Measurements from ENCODE around the gene HLF. TPM values are rescaled to one million over a fixed set of nuclear protein-coding genes. Genes with fewer than 3 reads are reported as not detected.

Gene HLF
- total RNA-seq, 4 donors from 2014 or later: 19.8 to 46.7 (median 29.9) TPM

- TF ChIP-seq POLR2A (IDR thresholded peaks at IDR 0.05) (no peak), CTCF (IDR thresholded peaks at IDR 0.05) (no peak)
- no peak overlapping the region for H3K4me3 ChIP-seq (ENCODE audit: low read depth, poor library complexity, severe bottlenecking)
- intact Hi-C loops (cut with DNase I; ENCODE audit: low total_unique reads): loop anchor here (5.0 kb wide), 1 partner anchor 357 kb away; no protein-coding TSS in a partner anchor
- whole genome bisulfite sequencing, 2 donors: 13 to 17% methylated on average over 10 of the region's 10 CpGs
- DNase-seq (ENCODE audit: low spot score in 2 of 2): peak in 1 of 2 donors; percentile 87
These were observed 84.1 kb downstream of the HLF start for GRCh38 chr17:55348749-55349354.

GRCh38 chr17:55350825-55351205 lies 86.1 kb downstream of the HLF start:
- no peak overlapping the region for H3K4me3 ChIP-seq (ENCODE audit: low read depth, poor library complexity, severe bottlenecking)
- TF ChIP-seq CTCF (IDR thresholded peaks at IDR 0.05): no peak
- TF ChIP-seq POLR2A (IDR thresholded peaks at IDR 0.05): no peak
- no peak for DNase-seq (ENCODE audit: low spot score in 2 of 2)
- WGBS, 2 donors: 56 to 63% methylated on average over 2 of the region's 2 CpGs
- intact Hi-C loops (cut with DNase I; ENCODE audit: low total_unique reads): no loop called here

- TF ChIP-seq POLR2A (IDR thresholded peaks at IDR 0.05) (no peak), CTCF (IDR thresholded peaks at IDR 0.05) (no peak)
- intact Hi-C loops (cut with DNase I; ENCODE audit: low total_unique reads): no loop called here
- no peak overlapping the region for H3K4me3 ChIP-seq (ENCODE audit: low read depth, poor library complexity, severe bottlenecking)
- no peak for DNase-seq (ENCODE audit: low spot score in 2 of 2)
- 91 to 93% methylated on average over 1 of the region's 1 CpG for WGBS, 2 donors
These were observed 86.5 kb downstream of the HLF start for GRCh38 chr17:55351226-55351625.

GRCh38 chr17:55354010-55354409 lies 89.2 kb downstream of the HLF start:
- H3K4me3 ChIP-seq (ENCODE audit: low read depth, poor library complexity, severe bottlenecking): no peak overlapping the region
- intact Hi-C loops (cut with DNase I; ENCODE audit: low total_unique reads): no loop called here
- TF ChIP-seq CTCF (IDR thresholded peaks at IDR 0.05): no peak
- no peak for TF ChIP-seq POLR2A (IDR thresholded peaks at IDR 0.05)
- 73 to 88% methylated on average over 1 of the region's 1 CpG for WGBS, 2 donors
- DNase-seq (ENCODE audit: low spot score in 2 of 2): no peak

GRCh38 chr17:55354941-55355340 lies 90.2 kb downstream of the HLF start:
- no peak overlapping the region for H3K4me3 ChIP-seq (ENCODE audit: low read depth, poor library complexity, severe bottlenecking)
- TF ChIP-seq CTCF (IDR thresholded peaks at IDR 0.05) (no peak), POLR2A (IDR thresholded peaks at IDR 0.05) (no peak)
- WGBS, 2 donors: 91 to 92% methylated on average over 2 of the region's 2 CpGs
- no peak for DNase-seq (ENCODE audit: low spot score in 2 of 2)
- intact Hi-C loops (cut with DNase I; ENCODE audit: low total_unique reads): loop anchor here (5.0 kb wide), 1 partner anchor 358 kb away; no protein-coding TSS in a partner anchor

All from lower leg skin (tissue), 4 donors.